Activated CD8-positive, alpha-beta T cell treated with anti-CD3 and anti-CD28 coated beads for 36 hours (primary cell): ENCODE measurements around the gene AKIRIN2. TPM values are rescaled to one million over a fixed set of nuclear protein-coding genes. Genes with fewer than 3 reads are reported as not detected.

Source experiments
- ATAC-seq: fragments of 200-7000 bp; cut with Tn5 transposase; one replicate; pipeline ENCODE4 v1.10.0; 2021; ENCODE audit warnings: mild to moderate bottlenecking, moderate library complexity
- CTCF ChIA-PET: fragments of 350-600 bp; sonication (Branson Sonifier 250); formaldehyde crosslinking; loops from one replicate; lab custom pipeline; 2021; ENCODE audit warnings: antibody characterized with exemption; lab: Charles Lee
- POLR2A ChIA-PET: fragments of 350-600 bp; sonication (Branson Sonifier 250); formaldehyde crosslinking; loops from one replicate; lab custom pipeline; 2021; ENCODE audit warnings: antibody characterized with exemption; lab: Charles Lee
- DNase-seq: peaks from one replicate; pipeline ENCODE4 v3.0.0-alpha.2; 2020
- H3K27ac Mint-ChIP-seq: one replicate; pipeline ENCODE4 v1.8.0; 2021; ENCODE audit warnings: mild to moderate bottlenecking, mixed read lengths
- H3K27me3 Mint-ChIP-seq: one replicate; pipeline ENCODE4 v1.8.0; 2021; ENCODE audit warnings: mixed read lengths
- H3K36me3 Mint-ChIP-seq: one replicate; pipeline ENCODE4 v1.8.0; 2021; ENCODE audit warnings: low read depth, mixed read lengths
- H3K4me1 Mint-ChIP-seq: one replicate; pipeline ENCODE4 v1.8.0; 2021; ENCODE audit warnings: low read depth, mixed read lengths
- H3K4me3 Mint-ChIP-seq: one replicate; pipeline ENCODE4 v1.8.0; 2021; ENCODE audit warnings: mild to moderate bottlenecking, moderate library complexity, mixed read lengths
- H3K9me3 Mint-ChIP-seq: one replicate; pipeline ENCODE4 v1.8.0; 2021; ENCODE audit warnings: mixed read lengths
- CTCF ChIP-seq: fragments of 200-600 bp; IDR thresholded peaks from one replicate; pipeline ENCODE4 v1.8.0; 2022; ENCODE audit warnings: antibody characterized with exemption, mild to moderate bottlenecking
- intact Hi-C: fragments of 100-400 bp; cut with micrococcal nuclease; formaldehyde crosslinking; loops from one replicate; pipeline ENCODE4 v1.10.0; 2022
- total RNA-seq, 2 experiments: library from RNA; stranded (reverse); gene quantifications; one replicate each; pipeline ENCODE4 v1.2.3, GENCODE V29; 2021

The AKIRIN2 gene
- total RNA-seq, 2 experiments from 2014 or later = 42.1 to 45.6 TPM

- DNase-seq = peak; percentile 77
- Mint-ChIP-seq H3K27me3 (no peaks in the 10 kb centered on the region), H3K36me3 (no peaks in the 10 kb centered on the region), H3K4me1 (peaks cover 30% of the 10 kb centered on the region), H3K4me3 (no peak overlapping the region), H3K9me3 (no peaks in the 10 kb centered on the region), H3K27ac (peak overlapping the region; percentile 61)
- ChIA-PET CTCF (no interaction called here), POLR2A (interaction anchor here (1.1 to 1.3 kb wide), 2 partner anchors 40 to 279 kb away, joined by 3 to 5 read pairs; partner anchors contain the start of gene AKIRIN2)
- intact Hi-C loops = no loop called here
- ATAC-seq = peak; percentile 90
- TF ChIP-seq CTCF = no peak
Observed at GRCh38 chr6:87742106-87742505, 40.1 kb upstream of the AKIRIN2 start.

- H3K27ac Mint-ChIP-seq = no peak overlapping the region
- ChIA-PET POLR2A (interaction anchor here (1.1 to 1.3 kb wide), 2 partner anchors 39 to 280 kb away, joined by 3 to 5 read pairs; partner anchors contain the start of gene AKIRIN2), CTCF (no interaction called here)
- TF ChIP-seq CTCF = no peak
- DNase-seq = no peak
- H3K4me3 Mint-ChIP-seq = no peak overlapping the region
- H3K36me3 Mint-ChIP-seq = no peaks in the 10 kb centered on the region
- H3K4me1 Mint-ChIP-seq = peaks cover 33% of the 10 kb centered on the region
- no peaks in the 10 kb centered on the region for H3K9me3 Mint-ChIP-seq
- intact Hi-C loops = no loop called here
- ATAC-seq = no peak
- no peaks in the 10 kb centered on the region for H3K27me3 Mint-ChIP-seq
Observed at GRCh38 chr6:87741001-87741650, 39.1 kb upstream of the AKIRIN2 start.

- intact Hi-C loops = no loop called here
- peak; percentile 18 for ATAC-seq
- peak overlapping the region; percentile 28 for H3K27ac Mint-ChIP-seq
- H3K36me3 Mint-ChIP-seq = no peaks in the 10 kb centered on the region
- peaks cover 33% of the 10 kb centered on the region for H3K4me1 Mint-ChIP-seq
- POLR2A ChIA-PET = interaction anchor here (1.8 kb wide), 1 partner anchor 37 kb away, joined by 11 read pairs; the partner anchor contains the start of gene AKIRIN2
- H3K4me3 Mint-ChIP-seq = no peak overlapping the region
- no peaks in the 10 kb centered on the region for H3K27me3 Mint-ChIP-seq
- CTCF ChIA-PET = interaction anchor here (0.8 to 1.4 kb wide), 2 partner anchors 10 to 19 kb away, joined by 3 read pairs; no protein-coding TSS in a partner anchor
- peaks cover 2% of the 10 kb centered on the region for H3K9me3 Mint-ChIP-seq
- no peak for TF ChIP-seq CTCF
- DNase-seq = no peak
Observed at GRCh38 chr6:87738744-87739143, 36.7 kb upstream of the AKIRIN2 start.

DNA sequence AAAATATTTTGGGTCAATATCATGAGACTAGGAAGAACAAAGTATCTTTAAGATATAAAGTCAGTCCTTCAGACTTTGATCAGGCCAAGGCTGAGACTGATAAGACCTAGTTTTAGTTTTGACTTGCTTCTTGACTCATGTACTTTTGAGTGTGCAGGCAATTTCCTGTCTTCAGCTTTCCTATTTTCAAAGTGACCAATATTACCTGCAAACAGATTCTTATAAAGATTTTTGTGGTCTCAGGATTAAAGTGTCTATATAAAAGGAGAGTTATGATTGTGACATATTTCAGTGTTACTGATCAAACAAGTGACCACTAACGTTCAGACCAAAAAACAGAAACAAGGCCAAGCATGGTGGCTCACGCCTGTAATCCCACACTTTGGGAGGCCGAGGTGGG lies 36.0 kb upstream of the AKIRIN2 start:
- no peak for TF ChIP-seq CTCF
- DNase-seq (no peak), ATAC-seq (peak; percentile 28)
- intact Hi-C loops = no loop called here
- Mint-ChIP-seq H3K9me3 (peaks cover 2% of the 10 kb centered on the region), H3K27me3 (no peaks in the 10 kb centered on the region), H3K4me1 (peaks cover 33% of the 10 kb centered on the region), H3K36me3 (no peaks in the 10 kb centered on the region), H3K4me3 (no peak overlapping the region), H3K27ac (peak overlapping the region; percentile 28)
- ChIA-PET POLR2A (interaction anchor here (1.8 kb wide), 1 partner anchor 36 kb away, joined by 11 read pairs; the partner anchor contains the start of gene AKIRIN2), CTCF (interaction anchor here (0.7 to 1.4 kb wide), 2 partner anchors 9 to 19 kb away, joined by 3 read pairs; no protein-coding TSS in a partner anchor)
